WTC11 (cell line): Measurements from ENCODE around the gene SNAP25. TPM values are rescaled to one million over a fixed set of nuclear protein-coding genes. Genes with fewer than 3 reads are reported as not detected.

Source experiments
- ATAC-seq: fragments of 200-7000 bp; cut with Tn5 transposase; 2 replicates; pipeline ENCODE4 v1.10.0; 2021; ENCODE audit warnings: mild to moderate bottlenecking, moderate library complexity
- CTCF ChIA-PET: fragments of 300-600 bp; sonication (Branson Sonifier 250); formaldehyde crosslinking; loops from one replicate; lab custom pipeline; 2021; ENCODE audit warnings: antibody characterized with exemption; lab: Charles Lee
- POLR2A ChIA-PET: fragments of 350-600 bp; sonication (Branson Sonifier 250); formaldehyde crosslinking; loops from one replicate; lab custom pipeline; 2021; ENCODE audit warnings: antibody characterized with exemption; lab: Charles Lee
- DNase-seq: peaks from one replicate; pipeline ENCODE4 v3.0.0; 2021; ENCODE audit warnings: low spot score
- H3K27ac Mint-ChIP-seq: 2 replicates; pipeline ENCODE4 v1.8.0; 2021; ENCODE audit warnings: mixed read lengths
- H3K27me3 Mint-ChIP-seq: 2 replicates; pipeline ENCODE4 v1.8.0; 2021; ENCODE audit warnings: low read depth, mild to moderate bottlenecking, moderate library complexity, mixed read lengths
- H3K36me3 Mint-ChIP-seq: 2 replicates; pipeline ENCODE4 v1.8.0; 2021; ENCODE audit warnings: mixed read lengths
- H3K4me1 Mint-ChIP-seq: 2 replicates; pipeline ENCODE4 v1.8.0; 2022; ENCODE audit warnings: mixed read lengths
- H3K4me3 Mint-ChIP-seq: 2 replicates; pipeline ENCODE4 v1.8.0; 2021; ENCODE audit warnings: mild to moderate bottlenecking, moderate library complexity, mixed read lengths
- H3K9me3 Mint-ChIP-seq: 2 replicates; pipeline ENCODE4 v1.8.0; 2021; ENCODE audit warnings: mixed read lengths
- ATF1 ChIP-seq: sonication (generic); formaldehyde crosslinking; IDR thresholded peaks from 2 replicates; pipeline ENCODE4 v1.8.1; 2023; ENCODE audit warnings: mild to moderate bottlenecking, moderate library complexity, missing genetic modification reagents
- CBFB ChIP-seq: sonication (generic); formaldehyde crosslinking; IDR thresholded peaks from 2 replicates; pipeline ENCODE4 v1.8.1; 2022; ENCODE audit warnings: mild to moderate bottlenecking, low read depth, missing genetic modification reagents
- EMX1 ChIP-seq: fragments of 250-450 bp; sonication (Bioruptor Pico); IDR thresholded peaks from 2 replicates; pipeline ENCODE4 v1.8.0; 2021; ENCODE audit warnings: mild to moderate bottlenecking
- ETV6 ChIP-seq: sonication (generic); formaldehyde crosslinking; IDR thresholded peaks from 2 replicates; pipeline ENCODE4 v1.8.1; 2022; ENCODE audit warnings: mild to moderate bottlenecking, missing genetic modification reagents
- FOXJ3 ChIP-seq: sonication (generic); formaldehyde crosslinking; IDR thresholded peaks from 2 replicates; pipeline ENCODE4 v1.9.0; 2021; ENCODE audit warnings: missing genetic modification reagents, mild to moderate bottlenecking, borderline replicate concordance
- GRHL2 ChIP-seq: fragments of 250-450 bp; sonication (Bioruptor Pico); IDR thresholded peaks from 2 replicates; pipeline ENCODE4 v1.8.0; 2022; ENCODE audit warnings: mild to moderate bottlenecking, moderate library complexity; ENCODE audit not compliant: insufficient replicate concordance, severe bottlenecking
- GTF2I ChIP-seq: fragments of 250-450 bp; sonication (Bioruptor Pico); conservative IDR thresholded peaks from 2 replicates; pipeline ENCODE4 v1.4.0; 2021; ENCODE audit warnings: mild to moderate bottlenecking
- IRF2 ChIP-seq: sonication (generic); formaldehyde crosslinking; IDR thresholded peaks from 2 replicates; pipeline ENCODE4 v1.8.0; 2022; ENCODE audit warnings: low read depth, missing genetic modification reagents, borderline replicate concordance
- MXD4 ChIP-seq: fragments of 250-450 bp; sonication (Bioruptor Pico); IDR thresholded peaks from 2 replicates; pipeline ENCODE4 v1.8.0; 2021; ENCODE audit warnings: mild to moderate bottlenecking, moderate library complexity, borderline replicate concordance
- MYBL2 ChIP-seq: sonication (generic); formaldehyde crosslinking; IDR thresholded peaks from 2 replicates; pipeline ENCODE4 v1.8.1; 2023; ENCODE audit warnings: mild to moderate bottlenecking, moderate library complexity, missing genetic modification reagents
- NR1H2 ChIP-seq: sonication (generic); formaldehyde crosslinking; IDR thresholded peaks from 2 replicates; pipeline ENCODE4 v1.9.0; 2021; ENCODE audit warnings: mild to moderate bottlenecking, moderate library complexity, missing genetic modification reagents
- NR3C1 ChIP-seq: sonication (generic); formaldehyde crosslinking; conservative IDR thresholded peaks from 2 replicates; pipeline ENCODE4 v1.8.1; 2023; ENCODE audit warnings: low read depth, mild to moderate bottlenecking, missing genetic modification reagents
- RORB ChIP-seq: fragments of 250-450 bp; sonication (Bioruptor Pico); IDR thresholded peaks from 2 replicates; pipeline ENCODE4 v1.9.0; 2021; ENCODE audit warnings: mild to moderate bottlenecking
- SMAD3 ChIP-seq: sonication (generic); formaldehyde crosslinking; IDR thresholded peaks from 2 replicates; pipeline ENCODE4 v1.8.0; 2022; ENCODE audit warnings: missing genetic modification reagents, mild to moderate bottlenecking, borderline replicate concordance
- TEAD4 ChIP-seq: sonication (generic); formaldehyde crosslinking; IDR thresholded peaks from 2 replicates; pipeline ENCODE4 v1.8.0; 2022; ENCODE audit warnings: mild to moderate bottlenecking, missing genetic modification reagents
- TP53 ChIP-seq: sonication (generic); formaldehyde crosslinking; IDR thresholded peaks from 2 replicates; pipeline ENCODE4 v1.8.1; 2023; ENCODE audit warnings: mild to moderate bottlenecking, missing genetic modification reagents
- ZNF219 ChIP-seq: sonication (generic); formaldehyde crosslinking; IDR thresholded peaks from 2 replicates; pipeline ENCODE4 v1.8.0; 2023; ENCODE audit warnings: missing genetic modification reagents, mild to moderate bottlenecking, borderline replicate concordance
- total RNA-seq: library from RNA; stranded (reverse); gene quantifications from 3 replicates; pipeline ENCODE4 v1.2.3, GENCODE V29; 2021
- TF ChIP-seq, protein P1 (sequence below): fragments of 250-450 bp; sonication (Bioruptor Pico); IDR thresholded peaks from 2 replicates; pipeline ENCODE4 v2.1.2; 2022; ENCODE audit warnings: mild to moderate bottlenecking, moderate library complexity
- TF ChIP-seq, protein P2 (sequence below): sonication (generic); formaldehyde crosslinking; IDR thresholded peaks from 2 replicates; pipeline ENCODE4 v1.8.1; 2023; ENCODE audit warnings: mild to moderate bottlenecking, missing genetic modification reagents, borderline replicate concordance
- TF ChIP-seq, protein P3 (sequence below): sonication (generic); formaldehyde crosslinking; IDR thresholded peaks from 2 replicates; pipeline ENCODE4 v1.8.0; 2022; ENCODE audit warnings: mild to moderate bottlenecking, missing genetic modification reagents
- TF ChIP-seq, protein P4 (sequence below): sonication (generic); formaldehyde crosslinking; IDR thresholded peaks from 2 replicates; pipeline ENCODE4 v1.8.1; 2023; ENCODE audit warnings: mild to moderate bottlenecking, missing genetic modification reagents, moderate library complexity
- TF ChIP-seq, protein P5 (sequence below): sonication (generic); formaldehyde crosslinking; conservative IDR thresholded peaks from 2 replicates; pipeline ENCODE4 v1.8.1; 2022; ENCODE audit warnings: mild to moderate bottlenecking, missing genetic modification reagents
- TF ChIP-seq, protein P6 (sequence below): sonication (generic); formaldehyde crosslinking; IDR thresholded peaks from 2 replicates; pipeline ENCODE4 v1.8.1; 2023; ENCODE audit warnings: mild to moderate bottlenecking, missing genetic modification reagents

SNAP25 gene
- total RNA-seq, 1 experiment from 2014 or later: 0.72 TPM

DNA sequence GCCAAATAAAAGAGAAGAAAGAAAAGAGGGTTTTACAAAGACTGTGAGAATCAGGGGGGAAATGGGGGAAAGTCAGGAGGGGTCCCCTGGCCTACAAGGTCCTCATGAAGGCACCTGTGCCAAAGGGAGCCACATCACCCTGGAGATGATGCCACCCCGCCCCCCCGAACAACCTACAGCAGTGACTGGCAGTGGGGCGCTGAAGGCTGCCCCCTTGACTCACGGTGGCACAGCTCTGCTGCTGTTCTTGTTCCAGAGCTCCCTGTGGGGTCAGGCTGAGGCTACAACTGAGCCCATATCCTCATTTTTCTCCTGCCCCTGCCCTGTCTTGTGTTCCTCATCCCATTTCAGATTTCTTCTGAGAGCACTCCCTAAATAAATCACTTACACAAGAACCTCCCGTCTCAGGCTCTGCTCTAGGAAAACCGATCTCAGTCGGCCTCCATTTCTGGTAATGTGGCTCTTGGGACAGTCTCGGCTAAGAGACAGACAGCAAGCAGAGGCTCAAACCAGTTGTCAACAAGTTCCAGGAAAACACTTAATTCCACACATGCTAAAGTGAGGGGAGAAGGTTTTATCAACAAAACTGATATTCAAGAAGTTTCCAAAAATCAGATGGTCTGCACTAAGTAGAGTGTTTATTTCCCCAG lies 105.7 kb downstream of the SNAP25 start (continued):
- TF ChIP-seq TP53 (CRISPR knock-in tag) (no peak), ETV6 (CRISPR knock-in tag) (no peak)
- TF ChIP-seq, protein P1, sequence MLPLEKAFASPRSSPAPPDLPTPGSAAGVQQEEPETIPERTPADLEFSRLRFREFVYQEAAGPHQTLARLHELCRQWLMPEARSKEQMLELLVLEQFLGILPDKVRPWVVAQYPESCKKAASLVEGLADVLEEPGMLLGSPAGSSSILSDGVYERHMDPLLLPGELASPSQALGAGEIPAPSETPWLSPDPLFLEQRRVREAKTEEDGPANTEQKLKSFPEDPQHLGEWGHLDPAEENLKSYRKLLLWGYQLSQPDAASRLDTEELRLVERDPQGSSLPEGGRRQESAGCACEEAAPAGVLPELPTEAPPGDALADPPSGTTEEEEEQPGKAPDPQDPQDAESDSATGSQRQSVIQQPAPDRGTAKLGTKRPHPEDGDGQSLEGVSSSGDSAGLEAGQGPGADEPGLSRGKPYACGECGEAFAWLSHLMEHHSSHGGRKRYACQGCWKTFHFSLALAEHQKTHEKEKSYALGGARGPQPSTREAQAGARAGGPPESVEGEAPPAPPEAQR: no peak

DNA sequence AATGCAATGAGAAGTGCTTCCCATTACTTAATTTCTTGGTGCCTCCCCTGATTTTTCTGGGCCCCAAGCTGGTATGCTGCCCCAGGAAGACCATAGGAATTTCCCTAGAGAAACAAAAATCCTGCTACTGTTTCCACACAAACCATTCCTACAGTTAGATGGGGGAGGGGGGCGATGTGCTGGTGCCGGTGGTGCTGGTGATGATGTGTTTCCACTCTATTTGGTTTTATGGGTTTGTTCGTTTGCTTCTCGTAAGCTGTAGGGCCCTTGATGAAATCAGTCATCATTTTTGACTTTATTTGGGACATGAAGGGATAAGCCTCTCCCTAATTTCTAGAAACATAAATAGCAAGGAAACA lies 110.2 kb downstream of the SNAP25 start:
- TF ChIP-seq NR3C1 (CRISPR knock-in tag): no peak
- no peak for TF ChIP-seq MYBL2 (CRISPR knock-in tag)
- no peak for TF ChIP-seq ZNF219 (CRISPR knock-in tag)
- no peak for TF ChIP-seq CBFB (CRISPR knock-in tag)
- TF ChIP-seq, protein P2, sequence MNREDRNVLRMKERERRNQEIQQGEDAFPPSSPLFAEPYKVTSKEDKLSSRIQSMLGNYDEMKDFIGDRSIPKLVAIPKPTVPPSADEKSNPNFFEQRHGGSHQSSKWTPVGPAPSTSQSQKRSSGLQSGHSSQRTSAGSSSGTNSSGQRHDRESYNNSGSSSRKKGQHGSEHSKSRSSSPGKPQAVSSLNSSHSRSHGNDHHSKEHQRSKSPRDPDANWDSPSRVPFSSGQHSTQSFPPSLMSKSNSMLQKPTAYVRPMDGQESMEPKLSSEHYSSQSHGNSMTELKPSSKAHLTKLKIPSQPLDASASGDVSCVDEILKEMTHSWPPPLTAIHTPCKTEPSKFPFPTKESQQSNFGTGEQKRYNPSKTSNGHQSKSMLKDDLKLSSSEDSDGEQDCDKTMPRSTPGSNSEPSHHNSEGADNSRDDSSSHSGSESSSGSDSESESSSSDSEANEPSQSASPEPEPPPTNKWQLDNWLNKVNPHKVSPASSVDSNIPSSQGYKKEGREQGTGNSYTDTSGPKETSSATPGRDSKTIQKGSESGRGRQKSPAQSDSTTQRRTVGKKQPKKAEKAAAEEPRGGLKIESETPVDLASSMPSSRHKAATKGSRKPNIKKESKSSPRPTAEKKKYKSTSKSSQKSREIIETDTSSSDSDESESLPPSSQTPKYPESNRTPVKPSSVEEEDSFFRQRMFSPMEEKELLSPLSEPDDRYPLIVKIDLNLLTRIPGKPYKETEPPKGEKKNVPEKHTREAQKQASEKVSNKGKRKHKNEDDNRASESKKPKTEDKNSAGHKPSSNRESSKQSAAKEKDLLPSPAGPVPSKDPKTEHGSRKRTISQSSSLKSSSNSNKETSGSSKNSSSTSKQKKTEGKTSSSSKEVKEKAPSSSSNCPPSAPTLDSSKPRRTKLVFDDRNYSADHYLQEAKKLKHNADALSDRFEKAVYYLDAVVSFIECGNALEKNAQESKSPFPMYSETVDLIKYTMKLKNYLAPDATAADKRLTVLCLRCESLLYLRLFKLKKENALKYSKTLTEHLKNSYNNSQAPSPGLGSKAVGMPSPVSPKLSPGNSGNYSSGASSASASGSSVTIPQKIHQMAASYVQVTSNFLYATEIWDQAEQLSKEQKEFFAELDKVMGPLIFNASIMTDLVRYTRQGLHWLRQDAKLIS (CRISPR knock-in tag): no peak
- no peak for TF ChIP-seq SMAD3 (CRISPR knock-in tag)
- TF ChIP-seq FOXJ3 (CRISPR knock-in tag): no peak
- no peak for TF ChIP-seq GRHL2
- no peak for TF ChIP-seq TEAD4 (CRISPR knock-in tag)
- no peak for TF ChIP-seq MXD4 (CRISPR knock-in tag)
- TF ChIP-seq, protein P3, sequence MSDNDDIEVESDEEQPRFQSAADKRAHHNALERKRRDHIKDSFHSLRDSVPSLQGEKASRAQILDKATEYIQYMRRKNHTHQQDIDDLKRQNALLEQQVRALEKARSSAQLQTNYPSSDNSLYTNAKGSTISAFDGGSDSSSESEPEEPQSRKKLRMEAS (CRISPR knock-in tag): no peak
- TF ChIP-seq, protein P4, sequence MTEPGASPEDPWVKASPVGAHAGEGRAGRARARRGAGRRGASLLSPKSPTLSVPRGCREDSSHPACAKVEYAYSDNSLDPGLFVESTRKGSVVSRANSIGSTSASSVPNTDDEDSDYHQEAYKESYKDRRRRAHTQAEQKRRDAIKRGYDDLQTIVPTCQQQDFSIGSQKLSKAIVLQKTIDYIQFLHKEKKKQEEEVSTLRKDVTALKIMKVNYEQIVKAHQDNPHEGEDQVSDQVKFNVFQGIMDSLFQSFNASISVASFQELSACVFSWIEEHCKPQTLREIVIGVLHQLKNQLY (CRISPR knock-in tag): no peak
- TF ChIP-seq TP53 (CRISPR knock-in tag): no peak
- TF ChIP-seq IRF2: no peak
- TF ChIP-seq, protein P5, sequence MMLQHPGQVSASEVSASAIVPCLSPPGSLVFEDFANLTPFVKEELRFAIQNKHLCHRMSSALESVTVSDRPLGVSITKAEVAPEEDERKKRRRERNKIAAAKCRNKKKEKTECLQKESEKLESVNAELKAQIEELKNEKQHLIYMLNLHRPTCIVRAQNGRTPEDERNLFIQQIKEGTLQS (CRISPR knock-in tag): no peak
- Mint-ChIP-seq H3K27ac (no peak overlapping the region), H3K27me3 (no peaks in the 10 kb centered on the region; the same call in 1 of the 2 replicates), H3K4me1 (peaks cover 19% of the 10 kb centered on the region), H3K36me3 (no peaks in the 10 kb centered on the region), H3K9me3 (no peaks in the 10 kb centered on the region), H3K4me3 (no peak overlapping the region)
- ATAC-seq: no peak
- no peak for DNase-seq
- ChIA-PET CTCF (no interaction called here), POLR2A (no interaction called here)

DNA sequence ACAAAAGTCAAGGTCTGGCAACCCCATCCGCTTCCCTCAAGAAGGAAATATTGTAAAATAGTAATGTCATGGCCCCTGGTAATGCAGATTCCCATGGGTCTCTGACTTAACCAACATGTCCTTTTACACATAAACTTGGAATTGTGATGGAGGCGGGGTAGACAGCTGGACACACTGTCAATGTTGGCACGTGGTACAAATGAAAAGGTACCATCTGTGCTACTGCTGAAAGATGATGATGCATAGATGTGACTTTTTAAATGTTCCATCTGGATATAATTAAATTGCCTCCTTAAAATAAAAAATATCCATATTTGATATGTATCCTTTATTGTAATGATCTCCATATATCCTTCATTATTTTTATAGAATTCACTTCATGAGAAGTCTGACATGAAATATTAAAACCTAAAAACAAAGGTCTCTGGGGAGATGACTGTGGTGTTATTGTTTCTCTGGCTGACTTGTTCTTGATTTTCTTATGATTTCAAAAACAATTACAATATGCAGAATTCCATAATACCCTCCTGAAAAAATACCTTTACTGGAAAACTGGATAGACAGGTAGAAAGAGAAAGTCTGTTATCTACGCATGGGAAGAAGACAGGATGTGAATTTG lies 110.9 kb downstream of the SNAP25 start:
- no peak for ATAC-seq
- Mint-ChIP-seq H3K4me3 (no peak overlapping the region), H3K4me1 (peaks cover 19% of the 10 kb centered on the region), H3K27ac (no peak overlapping the region), H3K9me3 (no peaks in the 10 kb centered on the region), H3K27me3 (no peaks in the 10 kb centered on the region; the same call in 1 of the 2 replicates), H3K36me3 (no peaks in the 10 kb centered on the region)
- ChIA-PET POLR2A (no interaction called here), CTCF (no interaction called here)
- DNase-seq: no peak
- TF ChIP-seq, protein P6, sequence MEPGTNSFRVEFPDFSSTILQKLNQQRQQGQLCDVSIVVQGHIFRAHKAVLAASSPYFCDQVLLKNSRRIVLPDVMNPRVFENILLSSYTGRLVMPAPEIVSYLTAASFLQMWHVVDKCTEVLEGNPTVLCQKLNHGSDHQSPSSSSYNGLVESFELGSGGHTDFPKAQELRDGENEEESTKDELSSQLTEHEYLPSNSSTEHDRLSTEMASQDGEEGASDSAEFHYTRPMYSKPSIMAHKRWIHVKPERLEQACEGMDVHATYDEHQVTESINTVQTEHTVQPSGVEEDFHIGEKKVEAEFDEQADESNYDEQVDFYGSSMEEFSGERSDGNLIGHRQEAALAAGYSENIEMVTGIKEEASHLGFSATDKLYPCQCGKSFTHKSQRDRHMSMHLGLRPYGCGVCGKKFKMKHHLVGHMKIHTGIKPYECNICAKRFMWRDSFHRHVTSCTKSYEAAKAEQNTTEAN: no peak
- TF ChIP-seq ATF1 (CRISPR knock-in tag): no peak
- TF ChIP-seq EMX1: no peak
- no peak for TF ChIP-seq GRHL2
- no peak for TF ChIP-seq NR1H2 (CRISPR knock-in tag)
- no peak for TF ChIP-seq GTF2I (CRISPR knock-in tag)
- TF ChIP-seq TEAD4 (CRISPR knock-in tag): no peak
- TF ChIP-seq, protein P5 (CRISPR knock-in tag): no peak
- no peak for TF ChIP-seq RORB (CRISPR knock-in tag)
